ENCODE results near the gene SERPINB12.

GRCh38 chr18:63514326-63514725 is 27.8 kb upstream of the SERPINB12 start:
- no peak for TF ChIP-seq CTCF (IDR thresholded peaks at IDR 0.05)
- no peak for TF ChIP-seq EZH2 (IDR thresholded peaks at IDR 0.05)

Measured in neural progenitor cell (in vitro differentiated cells).